Activated B cell treated with CpG ODN at 0.5 μM for 24 hours (primary cell): ENCODE data around the gene MAPK8. TPM values are rescaled to one million over a fixed set of nuclear protein-coding genes. Genes with fewer than 3 reads are reported as not detected.

Experiments used
- ATAC-seq: fragments of 200-7000 bp; cut with Tn5 transposase; one replicate; pipeline ENCODE4 v1.10.0; 2021; ENCODE audit warnings: low read depth, mild to moderate bottlenecking, moderate library complexity
- CTCF ChIA-PET: fragments of 350-600 bp; sonication (Branson Sonifier 250); formaldehyde crosslinking; loops from one replicate; lab custom pipeline; 2021; ENCODE audit warnings: antibody characterized with exemption; lab: Charles Lee
- POLR2A ChIA-PET: fragments of 350-600 bp; sonication (Branson Sonifier 250); formaldehyde crosslinking; loops from one replicate; lab custom pipeline; 2021; ENCODE audit warnings: antibody characterized with exemption; lab: Charles Lee
- DNase-seq: peaks from one replicate; pipeline ENCODE4 v3.0.0; 2022
- H3K27ac Mint-ChIP-seq: one replicate; pipeline ENCODE4 v1.8.0; 2020; ENCODE audit warnings: mixed read lengths
- H3K27me3 Mint-ChIP-seq: one replicate; pipeline ENCODE4 v1.8.0; 2021; ENCODE audit warnings: mixed read lengths
- H3K36me3 Mint-ChIP-seq: one replicate; pipeline ENCODE4 v1.8.0; 2021; ENCODE audit warnings: low read depth, mixed read lengths
- H3K4me1 Mint-ChIP-seq: one replicate; pipeline ENCODE4 v1.8.0; 2021; ENCODE audit warnings: mixed read lengths
- H3K4me3 Mint-ChIP-seq: one replicate; pipeline ENCODE4 v1.8.0; 2020; ENCODE audit warnings: mild to moderate bottlenecking, mixed read lengths
- H3K9me3 Mint-ChIP-seq: one replicate; pipeline ENCODE4 v1.8.0; 2020; ENCODE audit warnings: mixed read lengths
- intact Hi-C: fragments of 100-400 bp; cut with micrococcal nuclease; formaldehyde crosslinking; loops from one replicate; pipeline ENCODE4 v1.15.1; 2024
- total RNA-seq: library from RNA; stranded (reverse); gene quantifications from 2 replicates; pipeline ENCODE4 v1.2.3, GENCODE V29; 2022
- TF ChIP-seq, protein P1 (sequence below): fragments of 200-600 bp; IDR thresholded peaks from one replicate; pipeline ENCODE4 v1.8.0; 2022; ENCODE audit warnings: antibody characterized with exemption, mild to moderate bottlenecking

MAPK8 gene
- total RNA-seq, 1 donor from 2014 or later: 25.8 TPM

GRCh38 chr10:48317321-48317990 is 11.0 kb downstream of the MAPK8 start:
- POLR2A ChIA-PET: no interaction called here
- Mint-ChIP-seq H3K36me3 (peaks cover 3% of the 10 kb centered on the region), H3K4me1 (no peaks in the 10 kb centered on the region), H3K9me3 (no peaks in the 10 kb centered on the region), H3K27me3 (no peaks in the 10 kb centered on the region), H3K27ac (no peak overlapping the region), H3K4me3 (no peak overlapping the region)
- CTCF ChIA-PET: no interaction called here
- TF ChIP-seq, protein P1, sequence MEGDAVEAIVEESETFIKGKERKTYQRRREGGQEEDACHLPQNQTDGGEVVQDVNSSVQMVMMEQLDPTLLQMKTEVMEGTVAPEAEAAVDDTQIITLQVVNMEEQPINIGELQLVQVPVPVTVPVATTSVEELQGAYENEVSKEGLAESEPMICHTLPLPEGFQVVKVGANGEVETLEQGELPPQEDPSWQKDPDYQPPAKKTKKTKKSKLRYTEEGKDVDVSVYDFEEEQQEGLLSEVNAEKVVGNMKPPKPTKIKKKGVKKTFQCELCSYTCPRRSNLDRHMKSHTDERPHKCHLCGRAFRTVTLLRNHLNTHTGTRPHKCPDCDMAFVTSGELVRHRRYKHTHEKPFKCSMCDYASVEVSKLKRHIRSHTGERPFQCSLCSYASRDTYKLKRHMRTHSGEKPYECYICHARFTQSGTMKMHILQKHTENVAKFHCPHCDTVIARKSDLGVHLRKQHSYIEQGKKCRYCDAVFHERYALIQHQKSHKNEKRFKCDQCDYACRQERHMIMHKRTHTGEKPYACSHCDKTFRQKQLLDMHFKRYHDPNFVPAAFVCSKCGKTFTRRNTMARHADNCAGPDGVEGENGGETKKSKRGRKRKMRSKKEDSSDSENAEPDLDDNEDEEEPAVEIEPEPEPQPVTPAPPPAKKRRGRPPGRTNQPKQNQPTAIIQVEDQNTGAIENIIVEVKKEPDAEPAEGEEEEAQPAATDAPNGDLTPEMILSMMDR: no peak
- ATAC-seq (no peak), DNase-seq (no peak)
- intact Hi-C loops: no loop called here

DNA sequence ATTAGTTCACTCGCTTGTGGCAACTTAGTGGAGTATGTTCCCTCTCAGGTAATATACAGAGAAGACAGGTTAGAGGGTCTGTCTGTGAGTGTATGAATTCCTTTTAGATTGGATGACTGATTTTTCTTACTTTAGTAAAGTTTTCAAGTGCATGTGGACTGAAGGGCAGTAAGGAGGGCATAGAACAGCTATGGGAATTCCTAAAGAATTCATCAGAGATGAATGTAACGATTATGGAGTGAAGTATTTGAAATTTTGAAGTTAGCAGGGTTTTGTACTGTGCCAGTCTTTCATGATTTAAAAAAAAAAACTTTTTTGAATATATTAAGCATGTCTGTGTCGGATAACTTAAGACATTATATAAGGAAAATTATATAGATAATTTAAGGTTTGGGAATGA is 15.5 kb downstream of the MAPK8 start:
- intact Hi-C loops: no loop called here
- H3K4me1 Mint-ChIP-seq: peaks cover 8% of the 10 kb centered on the region
- POLR2A ChIA-PET: no interaction called here
- peaks cover 9% of the 10 kb centered on the region for H3K36me3 Mint-ChIP-seq
- no peaks in the 10 kb centered on the region for H3K27me3 Mint-ChIP-seq
- H3K27ac Mint-ChIP-seq: no peak overlapping the region
- CTCF ChIA-PET: no interaction called here
- TF ChIP-seq, protein P1: no peak
- ATAC-seq: no peak
- H3K4me3 Mint-ChIP-seq: no peak overlapping the region
- DNase-seq: no peak
- no peaks in the 10 kb centered on the region for H3K9me3 Mint-ChIP-seq

GRCh38 chr10:48324580-48324979 is 18.1 kb downstream of the MAPK8 start:
- H3K36me3 Mint-ChIP-seq: peaks cover 17% of the 10 kb centered on the region
- H3K4me3 Mint-ChIP-seq: no peak overlapping the region
- CTCF ChIA-PET: interaction anchor here (0.6 kb wide), 1 partner anchor 38 kb away, joined by 3 read pairs; no protein-coding TSS in a partner anchor
- no peaks in the 10 kb centered on the region for H3K27me3 Mint-ChIP-seq
- TF ChIP-seq, protein P1: no peak
- no peaks in the 10 kb centered on the region for H3K9me3 Mint-ChIP-seq
- ATAC-seq (no peak), DNase-seq (no peak)
- H3K4me1 Mint-ChIP-seq: peaks cover 8% of the 10 kb centered on the region
- POLR2A ChIA-PET: interaction anchor here (0.6 kb wide), 1 partner anchor 1227 kb away, joined by 5 read pairs; no protein-coding TSS in a partner anchor
- intact Hi-C loops: no loop called here
- no peak overlapping the region for H3K27ac Mint-ChIP-seq

DNA sequence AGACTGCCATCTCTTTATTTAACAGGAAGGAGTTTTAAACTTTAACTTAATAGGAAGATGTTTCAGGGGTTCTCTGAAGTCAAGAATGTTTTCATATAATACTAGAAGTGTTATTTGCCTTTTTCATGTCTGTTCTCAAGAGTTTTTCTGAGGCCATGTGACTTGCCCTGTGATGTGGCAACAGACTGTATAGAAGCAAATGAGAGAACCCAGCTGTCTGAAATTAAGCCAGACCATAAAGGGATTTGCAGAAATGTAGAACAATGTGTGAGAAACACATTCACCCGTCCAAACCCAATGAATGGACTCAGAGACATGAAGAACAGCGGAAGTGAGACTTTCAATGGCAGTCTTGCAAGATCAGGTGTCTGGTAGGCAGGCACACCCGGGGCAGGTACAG is 23.8 kb downstream of the MAPK8 start:
- POLR2A ChIA-PET: no interaction called here
- peaks cover 41% of the 10 kb centered on the region for H3K36me3 Mint-ChIP-seq
- intact Hi-C loops: no loop called here

GRCh38 chr10:48331436-48331835 is 25.0 kb downstream of the MAPK8 start:
- peaks cover 17% of the 10 kb centered on the region for H3K9me3 Mint-ChIP-seq
- CTCF ChIA-PET: interaction anchor here (1.2 kb wide), 1 partner anchor 30 kb away, joined by 3 read pairs; no protein-coding TSS in a partner anchor
- H3K27me3 Mint-ChIP-seq: no peaks in the 10 kb centered on the region
- no peak overlapping the region for H3K4me3 Mint-ChIP-seq
- intact Hi-C loops: no loop called here
- ATAC-seq (no peak), DNase-seq (no peak)
- peaks cover 41% of the 10 kb centered on the region for H3K36me3 Mint-ChIP-seq
- H3K4me1 Mint-ChIP-seq: no peaks in the 10 kb centered on the region
- TF ChIP-seq, protein P1: no peak
- no peak overlapping the region for H3K27ac Mint-ChIP-seq
- POLR2A ChIA-PET: no interaction called here

More for the DNA sequence above, 23.8 kb downstream of the MAPK8 start:
- ATAC-seq (no peak), DNase-seq (no peak)
- CTCF ChIA-PET: no interaction called here
- H3K4me1 Mint-ChIP-seq: no peaks in the 10 kb centered on the region
- H3K27me3 Mint-ChIP-seq: no peaks in the 10 kb centered on the region
- H3K4me3 Mint-ChIP-seq: no peak overlapping the region
- H3K9me3 Mint-ChIP-seq: peaks cover 17% of the 10 kb centered on the region
- H3K27ac Mint-ChIP-seq: no peak overlapping the region
- TF ChIP-seq, protein P1: no peak
